Heart right ventricle (tissue), 16 donors: ENCODE measurements around the gene LYST. TPM values are rescaled to one million over a fixed set of nuclear protein-coding genes. Genes with fewer than 3 reads are reported as not detected.
A peak's percentile ranks its signal among the peaks of the same experiment; 100 is the strongest.

ENCODE experiments used
- ATAC-seq, 8 donors: fragments of 200-7000 bp; cut with Tn5 transposase; one replicate each; pipeline ENCODE4 v1.9.1; 2020; ENCODE audit warnings: mild to moderate bottlenecking in 8 of 8, moderate library complexity in 8 of 8, moderate number of reproducible peaks in 1 of 8
- DNase-seq, 2 donors: peaks; one replicate each; pipeline ENCODE4 v3.0.0-alpha.2; 2020
- H3K27ac ChIP-seq, 10 donors: fragments of 200-600 bp; sonication (generic) in 2 of 10; one replicate each; pipeline versions ENCODE4 v1.5.0 to v1.8.0; 2020 to 2022; ENCODE audit warnings: mild to moderate bottlenecking in 3 of 10
- H3K27me3 ChIP-seq, 7 donors: fragments of 200-600 bp; one replicate each; pipeline ENCODE4 v1.8.0; 2021 to 2022; ENCODE audit warnings: mild to moderate bottlenecking in 2 of 7
- H3K36me3 ChIP-seq, 9 donors: fragments of 200-600 bp; sonication (generic) in 1 of 9; one replicate each; pipeline versions ENCODE4 v1.5.0 to v1.8.0; 2020 to 2022; ENCODE audit warnings: mild to moderate bottlenecking in 2 of 9
- H3K4me1 ChIP-seq, 9 donors: fragments of 200-600 bp; sonication (generic) in 1 of 9; one replicate each; pipeline versions ENCODE4 v1.5.0 to v1.8.0; 2020 to 2022; ENCODE audit warnings: mild to moderate bottlenecking in 4 of 9
- H3K4me3 ChIP-seq, 10 donors: fragments of 200-600 bp; sonication (generic) in 2 of 10; one replicate each; pipeline versions ENCODE4 v1.5.0 to v1.8.0; 2020 to 2022; ENCODE audit warnings: mild to moderate bottlenecking in 7 of 10, moderate library complexity in 2 of 10
- H3K9me3 ChIP-seq, 11 donors: fragments of 200-600 bp in 10 of 11; sonication (generic) in 2 of 11; one replicate each; pipeline versions ENCODE4 v1.5.0 to v1.8.0; 2013 to 2022; ENCODE audit warnings: mild to moderate bottlenecking in 2 of 11, control low read depth in 1 of 11, moderate library complexity in 1 of 11
- WGBS, 2 donors: extraction: QIAGEN DNeasy Blood & Tissue Kit; methylation state at CpG; one replicate each; pipeline ENCODE4 v1.1.7; 2013; ENCODE audit warnings: inconsistent platforms in 1 of 2; 5-methylcytosine and 5-hydroxymethylcytosine counted together
- intact Hi-C, 10 donors: fragments of 100-400 bp; cut with DNase I; formaldehyde crosslinking; loops; one replicate each; pipeline versions ENCODE4 v1.11.1 to v1.14.2; 2022
- polyA plus RNA-seq, 2 donors: library from polyadenylated mRNA; stranded (reverse); fragments of 200-250 nt; gene quantifications; one replicate each; pipeline ENCODE4 v1.2.3, GENCODE V29; 2013
- total RNA-seq, 10 donors: library from RNA; stranded (reverse); fragmentation: NEBNext Ultra II Directional in 3 of 10; extraction: Animal tissue kit (Norgen Biotek cat#: 25700) in 3 of 10; gene quantifications; one replicate each; pipeline versions ENCODE4 v1.2.1 to v1.2.4, GENCODE V29; 2021 to 2023
- TF ChIP-seq, protein P1 (sequence below), 9 donors: fragments of 200-600 bp; sonication (generic) in 2 of 9; IDR thresholded peaks; one replicate each; pipeline versions ENCODE4 v1.5.0 to v1.8.0; 2021 to 2022; ENCODE audit warnings: antibody characterized with exemption in 9 of 9, mild to moderate bottlenecking in 5 of 9, moderate library complexity in 1 of 9
- donor health status: Arrhythmogenic right ventricular cardiomyopathy.
- donor health status: ischemic (EF 13 %, LVEDD 7.1; RV severe dilation, severe dysfunction).
- donor health status: healthy with polysubstance abuse.
- donor health status: DM: no; HTN: yes; CAD: no.
- donor health status: DM: no; HTN: no; CAD: no.
- donor health status: ischemic (EF 25% LVEDD 6.9; RV normal size, moderate dysfunction).
- donor health status: ischemic (EF 25% LVEDD 5.7; RV mildly dilated, moderate dysfunction).
- donor health status: healthy.
- donor health status: DM: yes; HTN: yes; CAD: no.
- donor health status: Ischemic cardiomyopathy.
- donor health status: ischemic (EF 35%, LVEDD 5.7; RV mildly dilated, moderate dysfunction).
- donor health status: nonischemic (EF 11% LVEDD 7.7; RV severe dilation, severe dysfunction).
- donor health status: DM: yes; HTN: yes; CAD: no.
- donor health status: PGD.
- donor health status: ischemic (EF 29% LVEDD 5.4; RV normal size, mild dysfunction).
- donor health status: nonischemic (EF 23%, LVEDD 6.1; RV moderate dilation, normal function).

The LYST gene
- total and polyA plus RNA-seq, 12 donors: 3.3 to 13.6 (median 10.5) TPM

DNA sequence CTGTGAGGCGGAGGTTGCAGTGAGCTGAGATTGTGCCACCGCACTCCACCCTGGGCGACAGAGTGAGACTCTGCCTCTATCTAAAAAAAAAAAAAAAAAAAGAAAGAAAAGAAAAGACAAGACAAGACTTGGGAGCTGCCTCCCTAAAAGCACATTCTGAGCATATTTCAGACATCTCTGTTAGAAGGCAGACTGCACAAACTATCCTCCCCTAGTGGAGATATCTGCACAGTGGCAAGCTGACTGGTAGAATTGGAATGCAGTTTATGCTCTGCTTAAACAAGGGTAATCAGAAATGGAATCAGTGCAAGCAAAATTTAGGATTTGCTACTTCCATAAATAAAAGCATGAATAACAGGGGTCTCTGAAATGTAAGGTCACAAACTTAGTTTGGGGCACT lies 248.9 kb downstream of the LYST start:
- H3K9me3 ChIP-seq: no peaks in the 10 kb centered on the region
- H3K36me3 ChIP-seq: no peaks in the 10 kb centered on the region
- no peak for DNase-seq

DNA sequence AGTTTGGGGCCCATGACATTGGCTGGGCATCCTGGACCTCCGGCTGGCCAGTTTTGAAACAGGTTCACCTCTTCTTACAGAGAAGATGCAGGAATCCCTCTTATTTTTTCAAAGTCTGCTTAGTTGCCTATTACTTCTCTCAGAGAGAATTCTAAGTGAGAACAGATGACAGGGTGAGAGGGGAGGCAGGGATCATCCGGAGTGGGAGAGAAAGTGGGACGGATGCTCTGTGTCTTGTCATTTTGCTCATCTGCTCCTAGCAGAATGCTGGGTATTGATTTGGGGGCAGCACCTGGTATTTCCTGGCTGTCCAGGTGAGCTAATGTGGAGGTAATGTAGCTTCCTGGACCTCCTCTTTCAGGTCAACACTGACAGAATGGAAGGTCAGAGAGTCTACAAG lies 249.6 kb downstream of the LYST start:
- H3K27me3 ChIP-seq: peaks cover 0 to 15% (median 3%) of the 10 kb centered on the region in 7 donors
- H3K4me1 ChIP-seq: no peaks in the 10 kb centered on the region
- TF ChIP-seq, protein P1, sequence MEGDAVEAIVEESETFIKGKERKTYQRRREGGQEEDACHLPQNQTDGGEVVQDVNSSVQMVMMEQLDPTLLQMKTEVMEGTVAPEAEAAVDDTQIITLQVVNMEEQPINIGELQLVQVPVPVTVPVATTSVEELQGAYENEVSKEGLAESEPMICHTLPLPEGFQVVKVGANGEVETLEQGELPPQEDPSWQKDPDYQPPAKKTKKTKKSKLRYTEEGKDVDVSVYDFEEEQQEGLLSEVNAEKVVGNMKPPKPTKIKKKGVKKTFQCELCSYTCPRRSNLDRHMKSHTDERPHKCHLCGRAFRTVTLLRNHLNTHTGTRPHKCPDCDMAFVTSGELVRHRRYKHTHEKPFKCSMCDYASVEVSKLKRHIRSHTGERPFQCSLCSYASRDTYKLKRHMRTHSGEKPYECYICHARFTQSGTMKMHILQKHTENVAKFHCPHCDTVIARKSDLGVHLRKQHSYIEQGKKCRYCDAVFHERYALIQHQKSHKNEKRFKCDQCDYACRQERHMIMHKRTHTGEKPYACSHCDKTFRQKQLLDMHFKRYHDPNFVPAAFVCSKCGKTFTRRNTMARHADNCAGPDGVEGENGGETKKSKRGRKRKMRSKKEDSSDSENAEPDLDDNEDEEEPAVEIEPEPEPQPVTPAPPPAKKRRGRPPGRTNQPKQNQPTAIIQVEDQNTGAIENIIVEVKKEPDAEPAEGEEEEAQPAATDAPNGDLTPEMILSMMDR (IDR thresholded peaks at IDR 0.05): no peak
- no peaks in the 10 kb centered on the region for H3K36me3 ChIP-seq
- no peaks in the 10 kb centered on the region for H3K9me3 ChIP-seq
- intact Hi-C loops: no loop called here
- no peak for DNase-seq
- H3K4me3 ChIP-seq: no peak overlapping the region
- H3K27ac ChIP-seq: no peak overlapping the region
- ATAC-seq: no peak
- 81 to 87% methylated on average over 3 of the region's 3 CpGs for WGBS, 2 donors

More for the DNA sequence above, 248.9 kb downstream of the LYST start:
- peaks cover 0 to 19% (median 3%) of the 10 kb centered on the region in 7 donors for H3K27me3 ChIP-seq
- intact Hi-C loops: no loop called here
- no peak overlapping the region for H3K4me3 ChIP-seq
- H3K4me1 ChIP-seq: no peaks in the 10 kb centered on the region
- no peak overlapping the region for H3K27ac ChIP-seq
- WGBS, 2 donors: 86 to 91% methylated on average over 3 of the region's 3 CpGs
- no peak for ATAC-seq
- TF ChIP-seq, protein P1 (IDR thresholded peaks at IDR 0.05): peak in 1 of 9 donors; percentile 9

DNA sequence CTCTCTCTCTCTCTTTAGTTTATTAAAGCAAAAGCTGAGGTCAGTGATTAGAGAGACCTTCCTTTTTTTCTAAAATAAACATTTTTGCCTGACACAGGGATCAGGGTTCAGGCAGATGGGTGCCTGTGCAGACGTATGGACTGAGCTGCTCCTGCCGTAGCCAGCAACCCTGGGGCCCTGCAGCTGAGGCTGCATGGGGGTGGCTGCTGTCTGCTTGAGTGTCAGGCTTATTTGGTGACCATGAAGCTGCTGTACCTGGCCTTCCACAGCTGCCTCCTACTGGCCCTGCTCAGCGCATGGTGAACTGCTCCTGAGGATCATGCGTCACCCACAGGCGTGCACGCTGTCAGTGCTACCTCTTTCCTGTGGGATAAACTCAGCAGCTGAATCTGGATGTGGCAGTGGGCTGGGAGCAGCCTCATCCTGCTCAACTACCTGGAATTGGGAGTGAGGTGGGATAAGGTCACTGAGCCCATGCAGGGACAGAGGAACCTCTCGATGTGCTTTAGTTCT lies 252.2 kb downstream of the LYST start:
- H3K27ac ChIP-seq: no peak overlapping the region
- intact Hi-C loops: no loop called here
- no peak for ATAC-seq
- peaks cover 0 to 11% (median 0%) of the 10 kb centered on the region in 7 donors for H3K27me3 ChIP-seq
- 77 to 82% methylated on average over 7 of the region's 7 CpGs for WGBS, 2 donors
- TF ChIP-seq, protein P1 (IDR thresholded peaks at IDR 0.05): no peak
- no peaks in the 10 kb centered on the region for H3K4me1 ChIP-seq
- no peak overlapping the region for H3K4me3 ChIP-seq
- no peaks in the 10 kb centered on the region for H3K36me3 ChIP-seq
- no peak for DNase-seq
- no peaks in the 10 kb centered on the region for H3K9me3 ChIP-seq

DNA sequence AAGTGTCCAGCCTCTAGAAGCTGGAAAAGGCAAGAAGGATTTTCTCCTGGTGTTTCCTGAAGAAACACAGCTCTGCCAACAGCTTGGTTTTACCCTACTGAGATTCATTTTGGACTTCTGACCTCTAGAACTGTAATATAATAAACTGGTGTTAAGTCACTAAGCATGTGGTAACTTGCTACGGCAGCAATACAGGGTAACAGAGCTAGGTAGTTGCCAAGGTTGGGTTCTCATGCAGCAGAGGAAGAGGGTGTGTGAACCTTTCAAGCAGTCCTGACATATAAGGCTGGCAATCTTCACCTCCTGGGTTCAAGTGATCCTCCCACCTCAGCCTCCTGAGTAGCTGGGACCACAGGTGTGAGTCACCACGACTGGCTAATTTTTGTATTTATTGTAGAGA lies 253.1 kb downstream of the LYST start:
- no peaks in the 10 kb centered on the region for H3K36me3 ChIP-seq
- H3K27ac ChIP-seq: no peak overlapping the region
- DNase-seq (no peak), ATAC-seq (no peak)
- no peak overlapping the region for H3K4me3 ChIP-seq
- H3K27me3 ChIP-seq: peaks cover 0 to 11% (median 0%) of the 10 kb centered on the region in 7 donors
- intact Hi-C loops: no loop called here
- H3K4me1 ChIP-seq: no peaks in the 10 kb centered on the region
- TF ChIP-seq, protein P1 (IDR thresholded peaks at IDR 0.05): no peak
- WGBS, 2 donors: 73 to 79% methylated on average over 2 of the region's 2 CpGs
- H3K9me3 ChIP-seq: no peaks in the 10 kb centered on the region
